Panc1 (cell line): ENCODE results near the gene TLR6.

Experiments used
- CTCF ChIP-seq: fragments of 450-650 bp; IDR thresholded peaks from 2 replicates; pipeline ENCODE4 v1.5.1; 2017; ENCODE audit warnings: mild to moderate bottlenecking
- POLR2AphosphoS5 ChIP-seq: IDR thresholded peaks from 2 replicates; pipeline ENCODE4 v1.6.1; 2012; ENCODE audit warnings: mild to moderate bottlenecking, low read depth, low read length, moderate library complexity
- REST ChIP-seq, 2 experiments: IDR thresholded peaks; 2 replicates each; pipeline ENCODE4 v1.6.1; 2011 to 2012; ENCODE audit warnings: low read depth in 2 of 2, control low read depth in 1 of 2, low read length in 1 of 2, mild to moderate bottlenecking in 1 of 2, moderate library complexity in 1 of 2; ENCODE audit not compliant: insufficient read depth in 1 of 2
- TCF7L2 ChIP-seq: IDR thresholded peaks from 2 replicates; pipeline ENCODE4 v1.6.1; 2011; ENCODE audit warnings: mild to moderate bottlenecking, low read depth, low read length, inconsistent platforms

- no peak for TF ChIP-seq CTCF
- no peak for TF ChIP-seq POLR2AphosphoS5
- no peak for TF ChIP-seq TCF7L2
- no peak for TF ChIP-seq REST (IDR thresholded peaks at IDR 0.05; ENCODE audit: insufficient read depth in 1 of 2, low read depth in 2 of 2, low read length in 1 of 2)
These were observed 55.6 kb downstream of the TLR6 start for GRCh38 chr4:38800961-38801450.
